Suprapubic skin (tissue), 4 donors: ENCODE measurements around the gene SOX30. TPM values are rescaled to one million over a fixed set of nuclear protein-coding genes. Genes with fewer than 3 reads are reported as not detected.

Experiments used
- DNase-seq, 2 donors: peaks; one replicate each; pipeline ENCODE4 v3.0.0-alpha.2; 2019; ENCODE audit warnings: low spot score in 2 of 2
- H3K27ac ChIP-seq: fragments of 200-600 bp; sonication (generic); one replicate; pipeline ENCODE4 v1.5.1; 2019
- H3K27me3 ChIP-seq: fragments of 200-600 bp; sonication (generic); one replicate; pipeline ENCODE4 v1.5.1; 2019
- H3K36me3 ChIP-seq: fragments of 200-600 bp; sonication (generic); one replicate; pipeline ENCODE4 v1.5.1; 2019
- H3K4me1 ChIP-seq: fragments of 200-600 bp; sonication (generic); one replicate; pipeline ENCODE4 v1.5.1; 2019
- H3K4me3 ChIP-seq: fragments of 200-600 bp; sonication (generic); one replicate; pipeline ENCODE4 v1.5.1; 2019; ENCODE audit warnings: mild to moderate bottlenecking
- H3K9me3 ChIP-seq: fragments of 200-600 bp; sonication (generic); one replicate; pipeline ENCODE4 v1.5.1; 2019
- EP300 ChIP-seq: sonication (generic); formaldehyde crosslinking; IDR thresholded peaks from one replicate; pipeline ENCODE4 v1.6.1; 2017; ENCODE audit warnings: antibody characterized with exemption
- POLR2A ChIP-seq, 2 donors: fragments of 450-650 bp; IDR thresholded peaks; one replicate each; pipeline ENCODE4 v1.6.1; 2017; ENCODE audit warnings: antibody characterized with exemption in 2 of 2, mild to moderate bottlenecking in 2 of 2, moderate library complexity in 2 of 2
- POLR2AphosphoS5 ChIP-seq, 3 donors: sonication (generic); formaldehyde crosslinking; IDR thresholded peaks; one replicate each; pipeline ENCODE4 v1.6.1; 2017; ENCODE audit warnings: antibody characterized with exemption in 3 of 3
- WGBS: methylation state at CpG from one replicate; pipeline ENCODE4 v1.1.5; 2018; 5-methylcytosine and 5-hydroxymethylcytosine counted together
- total RNA-seq, 4 donors: library from RNA; depleted of rRNA; stranded (reverse); fragments of >200 nt; gene quantifications; one replicate each; pipeline ENCODE4 v1.1.0, GENCODE V29; 2016
- TF ChIP-seq, protein P1 (sequence below), 2 donors: fragments of 200-600 bp in 1 of 2; fragments of 450-650 bp in 1 of 2; sonication (generic) in 1 of 2; IDR thresholded peaks; one replicate each; pipeline ENCODE4 v1.5.1; 2016 to 2019; ENCODE audit warnings: antibody characterized with exemption in 2 of 2, mild to moderate bottlenecking in 1 of 2, moderate library complexity in 1 of 2

The SOX30 gene
- total RNA-seq, 4 donors from 2014 or later: not detected

DNA sequence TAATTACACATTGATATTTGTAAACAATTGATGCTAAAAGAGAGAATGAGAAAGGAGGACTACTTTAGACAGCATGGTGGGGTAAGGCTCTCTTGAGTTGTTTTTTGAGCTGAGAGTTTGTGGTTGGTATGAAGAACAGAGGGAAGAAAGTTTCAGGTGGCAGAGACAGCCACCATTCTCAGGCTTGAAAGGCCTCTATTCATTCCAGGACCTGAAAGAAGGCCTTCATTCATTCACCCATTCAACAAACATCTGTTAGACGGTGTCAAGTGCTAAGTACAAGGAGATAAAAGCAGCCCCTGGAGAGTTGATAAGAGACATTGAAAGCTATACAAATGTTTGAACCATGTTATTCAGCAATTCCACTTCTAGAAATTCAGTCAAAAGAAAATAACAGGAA is 55.0 kb downstream of the SOX30 start:
- no peaks in the 10 kb centered on the region for H3K4me1 ChIP-seq
- H3K4me3 ChIP-seq: no peak overlapping the region
- 74% methylated on average over 1 of the region's 1 CpG for WGBS
- H3K27me3 ChIP-seq: no peaks in the 10 kb centered on the region
- H3K36me3 ChIP-seq: no peaks in the 10 kb centered on the region
- H3K27ac ChIP-seq: no peak overlapping the region
- TF ChIP-seq EP300 (no peak), POLR2AphosphoS5 (IDR thresholded peaks at IDR 0.05) (no peak), POLR2A (IDR thresholded peaks at IDR 0.05) (no peak)
- TF ChIP-seq, protein P1, sequence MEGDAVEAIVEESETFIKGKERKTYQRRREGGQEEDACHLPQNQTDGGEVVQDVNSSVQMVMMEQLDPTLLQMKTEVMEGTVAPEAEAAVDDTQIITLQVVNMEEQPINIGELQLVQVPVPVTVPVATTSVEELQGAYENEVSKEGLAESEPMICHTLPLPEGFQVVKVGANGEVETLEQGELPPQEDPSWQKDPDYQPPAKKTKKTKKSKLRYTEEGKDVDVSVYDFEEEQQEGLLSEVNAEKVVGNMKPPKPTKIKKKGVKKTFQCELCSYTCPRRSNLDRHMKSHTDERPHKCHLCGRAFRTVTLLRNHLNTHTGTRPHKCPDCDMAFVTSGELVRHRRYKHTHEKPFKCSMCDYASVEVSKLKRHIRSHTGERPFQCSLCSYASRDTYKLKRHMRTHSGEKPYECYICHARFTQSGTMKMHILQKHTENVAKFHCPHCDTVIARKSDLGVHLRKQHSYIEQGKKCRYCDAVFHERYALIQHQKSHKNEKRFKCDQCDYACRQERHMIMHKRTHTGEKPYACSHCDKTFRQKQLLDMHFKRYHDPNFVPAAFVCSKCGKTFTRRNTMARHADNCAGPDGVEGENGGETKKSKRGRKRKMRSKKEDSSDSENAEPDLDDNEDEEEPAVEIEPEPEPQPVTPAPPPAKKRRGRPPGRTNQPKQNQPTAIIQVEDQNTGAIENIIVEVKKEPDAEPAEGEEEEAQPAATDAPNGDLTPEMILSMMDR (IDR thresholded peaks at IDR 0.05): no peak
- H3K9me3 ChIP-seq: no peaks in the 10 kb centered on the region
- DNase-seq: no peak

DNA sequence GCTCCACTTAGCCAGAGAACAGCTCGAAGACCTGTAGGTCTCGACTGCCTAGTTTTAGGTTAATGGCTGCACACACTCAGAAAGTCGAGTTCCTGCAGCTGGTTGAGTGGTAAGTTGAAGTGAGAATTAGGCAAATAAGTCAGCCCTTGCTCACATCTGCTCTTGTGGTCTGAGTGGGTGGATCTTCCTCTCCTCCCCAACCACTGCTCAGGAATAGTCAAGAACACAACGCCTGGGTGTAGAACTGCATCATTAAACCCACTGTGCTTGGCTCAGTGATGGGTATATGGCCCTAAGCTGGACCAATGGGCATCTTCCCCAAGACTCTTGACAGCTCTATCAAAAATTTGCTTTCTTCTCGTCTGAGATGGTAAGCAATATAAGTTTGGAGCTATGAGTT is 55.8 kb downstream of the SOX30 start:
- TF ChIP-seq, protein P1 (IDR thresholded peaks at IDR 0.05): no peak
- TF ChIP-seq POLR2A (IDR thresholded peaks at IDR 0.05) (no peak), EP300 (no peak), POLR2AphosphoS5 (IDR thresholded peaks at IDR 0.05) (no peak)
- no peak overlapping the region for H3K27ac ChIP-seq
- WGBS: 79% methylated on average over 5 of the region's 5 CpGs
- no peaks in the 10 kb centered on the region for H3K36me3 ChIP-seq
- H3K4me1 ChIP-seq: no peaks in the 10 kb centered on the region
- no peaks in the 10 kb centered on the region for H3K27me3 ChIP-seq
- H3K9me3 ChIP-seq: no peaks in the 10 kb centered on the region
- no peak overlapping the region for H3K4me3 ChIP-seq
- DNase-seq: no peak

DNA sequence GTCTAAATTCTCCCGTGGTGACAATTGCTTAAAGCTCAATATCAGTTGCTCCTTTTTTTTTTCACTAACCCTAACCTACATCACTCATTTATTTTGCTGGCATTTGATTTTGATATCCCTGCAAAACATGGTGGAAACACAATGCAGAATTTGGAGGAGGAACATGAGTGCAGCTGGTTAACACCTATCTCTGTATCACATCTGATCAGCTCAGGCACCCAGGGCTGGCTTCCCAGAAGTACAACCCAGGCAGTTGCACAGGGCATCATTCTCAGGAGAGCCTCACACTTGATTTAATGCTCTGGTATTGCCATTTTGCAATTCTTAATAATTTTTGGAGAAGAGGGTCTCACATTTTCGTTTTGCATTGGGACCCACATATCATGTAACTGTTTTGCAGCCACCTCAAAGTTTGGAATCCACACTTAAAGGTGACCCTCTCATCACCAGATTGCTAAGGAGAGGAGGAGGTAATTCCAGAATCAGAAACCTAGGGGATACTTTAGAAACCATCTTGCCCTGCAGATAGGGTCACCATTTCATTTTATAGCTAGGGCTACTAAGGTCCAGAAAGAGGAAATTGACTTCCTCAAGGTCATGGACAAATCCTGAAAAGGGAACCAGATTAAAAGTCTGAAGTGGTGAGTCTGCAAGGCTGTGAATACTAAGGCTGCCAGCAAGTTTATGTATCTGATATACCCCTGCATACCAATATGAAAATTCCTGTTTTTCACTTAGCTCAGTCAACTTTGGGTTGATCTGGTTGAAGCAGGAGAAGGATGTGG is 57.4 kb downstream of the SOX30 start:
- H3K27me3 ChIP-seq: no peaks in the 10 kb centered on the region
- no peaks in the 10 kb centered on the region for H3K36me3 ChIP-seq
- no peak for DNase-seq
- H3K9me3 ChIP-seq: no peaks in the 10 kb centered on the region
- no peak overlapping the region for H3K4me3 ChIP-seq
- WGBS: 55% methylated on average over 2 of the region's 2 CpGs
- H3K4me1 ChIP-seq: no peaks in the 10 kb centered on the region
- TF ChIP-seq POLR2AphosphoS5 (IDR thresholded peaks at IDR 0.05) (no peak), EP300 (no peak), POLR2A (IDR thresholded peaks at IDR 0.05) (no peak)
- TF ChIP-seq, protein P1 (IDR thresholded peaks at IDR 0.05): no peak
- no peak overlapping the region for H3K27ac ChIP-seq

DNA sequence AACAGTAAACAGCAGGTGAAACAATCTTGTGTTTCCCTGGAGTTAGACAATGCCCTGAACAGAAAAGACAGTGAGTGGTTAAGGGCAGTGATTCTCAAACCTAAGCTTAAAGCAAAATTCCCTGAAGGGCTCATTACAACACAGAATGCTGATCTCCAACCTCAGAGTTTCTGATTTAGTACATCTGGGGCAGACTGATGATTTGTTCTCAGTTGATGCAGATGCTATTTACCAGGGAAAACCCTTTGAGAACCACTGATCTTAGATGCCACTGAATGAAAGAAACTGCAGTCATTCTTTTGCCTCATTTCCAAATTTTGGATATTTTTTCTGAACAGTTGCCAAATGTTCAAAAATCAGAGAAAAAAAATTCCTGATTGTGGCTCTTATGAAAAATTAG is 58.0 kb downstream of the SOX30 start:
- Histone ChIP-seq H3K36me3 (no peaks in the 10 kb centered on the region), H3K27ac (no peak overlapping the region), H3K27me3 (no peaks in the 10 kb centered on the region), H3K9me3 (no peaks in the 10 kb centered on the region), H3K4me1 (no peaks in the 10 kb centered on the region), H3K4me3 (no peak overlapping the region)
- DNase-seq: no peak
- TF ChIP-seq POLR2A (IDR thresholded peaks at IDR 0.05): no peak
- TF ChIP-seq, protein P1 (IDR thresholded peaks at IDR 0.05): no peak
- TF ChIP-seq POLR2AphosphoS5 (IDR thresholded peaks at IDR 0.05): no peak
- no peak for TF ChIP-seq EP300

DNA sequence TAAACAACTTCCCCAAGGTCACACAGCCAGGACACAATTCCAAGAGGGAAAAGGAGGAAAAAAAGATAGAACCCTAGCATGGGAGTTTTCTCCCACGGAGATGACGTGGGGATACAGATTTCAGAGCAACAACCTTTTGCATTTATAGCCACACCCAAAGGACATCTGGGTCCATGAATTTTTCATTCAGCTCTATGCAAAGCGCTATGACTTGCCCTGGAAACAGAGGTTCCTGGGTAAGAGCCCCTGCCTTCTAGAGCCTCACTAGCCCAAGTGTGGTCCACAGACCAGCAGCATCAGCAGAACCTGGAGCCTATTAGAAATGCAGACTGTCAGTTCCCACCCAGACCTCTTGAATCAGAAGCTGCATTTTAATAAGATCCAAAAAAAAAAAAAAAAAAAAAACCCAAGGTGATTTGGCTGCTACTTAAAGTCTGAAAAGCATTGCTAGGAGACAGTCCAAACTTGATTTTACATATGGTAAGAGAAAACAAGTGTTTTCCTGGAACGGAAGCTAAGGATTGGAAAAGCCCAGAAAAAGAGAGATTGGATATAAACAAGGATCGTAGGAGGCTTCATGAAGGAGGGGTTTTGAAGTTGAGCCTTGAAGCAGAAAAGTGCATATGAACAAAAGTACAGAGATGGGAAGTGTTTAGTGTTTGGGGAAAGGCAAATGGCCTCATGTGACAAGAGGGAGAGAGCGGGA is 59.0 kb downstream of the SOX30 start:
- Histone ChIP-seq H3K4me3 (no peak overlapping the region), H3K27me3 (no peaks in the 10 kb centered on the region), H3K9me3 (no peaks in the 10 kb centered on the region), H3K27ac (no peak overlapping the region), H3K4me1 (no peaks in the 10 kb centered on the region), H3K36me3 (no peaks in the 10 kb centered on the region)
- no peak for DNase-seq
- WGBS: 63% methylated on average over 6 of the region's 6 CpGs
- TF ChIP-seq POLR2AphosphoS5 (IDR thresholded peaks at IDR 0.05): no peak
- TF ChIP-seq EP300: no peak
- TF ChIP-seq POLR2A (IDR thresholded peaks at IDR 0.05): no peak
- TF ChIP-seq, protein P1 (IDR thresholded peaks at IDR 0.05): no peak
